Thoracic aorta (tissue), 2 donors: Measurements from ENCODE around the gene FGD4. TPM values are rescaled to one million over a fixed set of nuclear protein-coding genes. Genes with fewer than 3 reads are reported as not detected.

Source experiments
- ATAC-seq: fragments of 150-250 bp; one replicate; pipeline ENCODE4 v1.8.0; 2017; ENCODE audit warnings: low read depth; ENCODE audit not compliant: insufficient number of reproducible peaks, low FRiP score
- DNase-seq: peaks from one replicate; pipeline ENCODE4 v3.0.0-alpha.2; 2020; ENCODE audit warnings: low spot score
- H3K27ac ChIP-seq, 2 donors: fragments of 200-600 bp; sonication (generic); 1 replicate in 1 of 2; 2 replicates in 1 of 2; pipeline ENCODE4 v1.5.1; 2016; ENCODE audit warnings: mild to moderate bottlenecking in 2 of 2, moderate library complexity in 2 of 2
- H3K27me3 ChIP-seq: fragments of 200-600 bp; sonication (generic); replicated peaks from 2 replicates; pipeline ENCODE4 v1.6.0; 2016; ENCODE audit warnings: mild to moderate bottlenecking; ENCODE audit not compliant: insufficient read depth
- H3K36me3 ChIP-seq: fragments of 200-600 bp; sonication (generic); one replicate; pipeline ENCODE4 v1.5.1; 2016
- H3K4me1 ChIP-seq, 2 donors: fragments of 200-600 bp; sonication (generic); 1 replicate in 1 of 2; 2 replicates in 1 of 2; pipeline versions ENCODE4 v1.5.1 to v1.6.0; 2016; ENCODE audit warnings: low read depth in 2 of 2, mild to moderate bottlenecking in 1 of 2; ENCODE audit not compliant: control insufficient read depth in 1 of 2
- H3K4me3 ChIP-seq: fragments of 200-600 bp; sonication (generic); 2 replicates; pipeline ENCODE4 v1.5.1; 2016; ENCODE audit warnings: mild to moderate bottlenecking
- H3K9me3 ChIP-seq: fragments of 200-600 bp; sonication (generic); 2 replicates; pipeline ENCODE4 v1.5.1; 2016
- total RNA-seq, 2 donors: library from RNA; depleted of rRNA; stranded (reverse); fragments of >200 nt; gene quantifications; one replicate each; pipeline versions ENCODE4 v1.1.0 to v1.2.3, GENCODE V29; 2016
- TF ChIP-seq, protein P1 (sequence below): fragments of 200-600 bp; sonication (generic); IDR thresholded peaks from one replicate; pipeline ENCODE4 v1.5.1; 2019; ENCODE audit warnings: antibody characterized with exemption

The FGD4 gene
- total RNA-seq, 2 donors from 2014 or later = 52.7 to 61.6 TPM

DNA sequence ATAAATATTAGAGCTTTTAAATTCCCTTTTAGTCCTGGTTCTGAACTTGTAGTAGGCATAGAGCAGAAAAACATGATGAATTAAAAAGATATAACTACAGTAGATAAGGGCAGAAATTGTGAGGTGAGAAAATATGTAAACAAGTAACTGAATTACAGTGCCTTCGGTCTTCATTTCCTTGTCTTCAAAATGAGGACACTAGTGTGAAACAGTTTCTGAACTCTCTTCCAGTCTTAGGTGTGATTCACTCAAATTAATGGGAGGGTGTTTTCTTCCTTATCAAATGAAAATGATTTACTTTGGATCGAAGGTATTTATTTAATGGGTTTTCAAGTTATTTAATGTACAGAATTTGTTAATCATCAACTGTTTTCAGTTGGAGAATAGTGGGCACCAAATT, 1.5 kb downstream of the FGD4 start:
- ATAC-seq (no peak), DNase-seq (no peak)
- Histone ChIP-seq H3K4me3 (peak overlapping the region; percentile 72), H3K9me3 (no peaks in the 10 kb centered on the region), H3K27me3 (no peaks in the 10 kb centered on the region), H3K4me1 (peaks cover 7 to 18% of the 10 kb centered on the region in 2 donors), H3K36me3 (no peaks in the 10 kb centered on the region), H3K27ac (no peak overlapping the region)
- TF ChIP-seq, protein P1, sequence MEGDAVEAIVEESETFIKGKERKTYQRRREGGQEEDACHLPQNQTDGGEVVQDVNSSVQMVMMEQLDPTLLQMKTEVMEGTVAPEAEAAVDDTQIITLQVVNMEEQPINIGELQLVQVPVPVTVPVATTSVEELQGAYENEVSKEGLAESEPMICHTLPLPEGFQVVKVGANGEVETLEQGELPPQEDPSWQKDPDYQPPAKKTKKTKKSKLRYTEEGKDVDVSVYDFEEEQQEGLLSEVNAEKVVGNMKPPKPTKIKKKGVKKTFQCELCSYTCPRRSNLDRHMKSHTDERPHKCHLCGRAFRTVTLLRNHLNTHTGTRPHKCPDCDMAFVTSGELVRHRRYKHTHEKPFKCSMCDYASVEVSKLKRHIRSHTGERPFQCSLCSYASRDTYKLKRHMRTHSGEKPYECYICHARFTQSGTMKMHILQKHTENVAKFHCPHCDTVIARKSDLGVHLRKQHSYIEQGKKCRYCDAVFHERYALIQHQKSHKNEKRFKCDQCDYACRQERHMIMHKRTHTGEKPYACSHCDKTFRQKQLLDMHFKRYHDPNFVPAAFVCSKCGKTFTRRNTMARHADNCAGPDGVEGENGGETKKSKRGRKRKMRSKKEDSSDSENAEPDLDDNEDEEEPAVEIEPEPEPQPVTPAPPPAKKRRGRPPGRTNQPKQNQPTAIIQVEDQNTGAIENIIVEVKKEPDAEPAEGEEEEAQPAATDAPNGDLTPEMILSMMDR = no peak

DNA sequence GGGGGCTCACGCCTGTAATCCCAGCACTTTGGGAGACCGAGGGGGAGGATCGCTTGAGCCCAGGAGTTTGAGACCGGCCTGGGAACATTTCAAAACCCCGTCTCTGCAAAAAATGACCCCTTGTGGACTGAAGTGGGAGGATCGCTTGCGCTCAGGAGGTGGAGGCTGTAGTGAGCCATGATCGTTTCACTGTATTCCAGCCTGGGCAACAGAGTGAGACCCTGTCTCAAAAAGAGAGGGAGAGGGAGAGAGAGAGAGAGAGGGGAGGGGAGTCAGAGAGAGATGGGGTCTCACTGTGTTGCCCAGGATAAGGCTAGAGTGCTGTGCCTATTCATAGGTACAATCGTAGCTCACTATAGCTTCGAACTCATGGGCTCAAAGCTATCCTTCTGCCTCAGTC, 2.8 kb downstream of the FGD4 start:
- no peaks in the 10 kb centered on the region for H3K27me3 ChIP-seq
- no peaks in the 10 kb centered on the region for H3K36me3 ChIP-seq
- DNase-seq (no peak), ATAC-seq (no peak)
- peaks cover 7 to 18% of the 10 kb centered on the region in 2 donors for H3K4me1 ChIP-seq
- no peaks in the 10 kb centered on the region for H3K9me3 ChIP-seq
- no peak overlapping the region for H3K4me3 ChIP-seq
- TF ChIP-seq, protein P1 = no peak
- H3K27ac ChIP-seq = no peak overlapping the region

DNA sequence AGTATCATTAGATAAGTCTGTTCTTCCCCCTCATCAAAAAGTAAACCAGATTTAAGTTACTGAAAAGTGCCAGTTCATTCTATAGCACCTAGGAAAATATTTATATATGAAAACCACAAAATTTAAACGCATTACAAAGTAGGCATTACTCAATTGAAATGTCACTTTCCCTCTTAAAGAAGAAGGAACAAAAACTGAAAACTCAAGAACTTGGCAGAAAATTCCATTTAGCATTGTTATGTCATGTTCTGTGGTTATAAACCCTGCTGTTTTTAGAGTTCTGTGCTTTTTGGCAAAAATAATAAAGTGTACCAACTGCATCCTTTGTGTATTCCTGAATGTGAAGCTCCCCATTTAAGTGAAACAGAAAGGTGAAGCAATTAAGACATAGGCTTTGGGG, 3.6 kb downstream of the FGD4 start:
- Histone ChIP-seq H3K27ac (no peak overlapping the region), H3K4me3 (no peak overlapping the region), H3K4me1 (peaks cover 7 to 18% of the 10 kb centered on the region in 2 donors), H3K9me3 (no peaks in the 10 kb centered on the region), H3K27me3 (no peaks in the 10 kb centered on the region), H3K36me3 (no peaks in the 10 kb centered on the region)
- TF ChIP-seq, protein P1 = no peak
- ATAC-seq (no peak), DNase-seq (no peak)

DNA sequence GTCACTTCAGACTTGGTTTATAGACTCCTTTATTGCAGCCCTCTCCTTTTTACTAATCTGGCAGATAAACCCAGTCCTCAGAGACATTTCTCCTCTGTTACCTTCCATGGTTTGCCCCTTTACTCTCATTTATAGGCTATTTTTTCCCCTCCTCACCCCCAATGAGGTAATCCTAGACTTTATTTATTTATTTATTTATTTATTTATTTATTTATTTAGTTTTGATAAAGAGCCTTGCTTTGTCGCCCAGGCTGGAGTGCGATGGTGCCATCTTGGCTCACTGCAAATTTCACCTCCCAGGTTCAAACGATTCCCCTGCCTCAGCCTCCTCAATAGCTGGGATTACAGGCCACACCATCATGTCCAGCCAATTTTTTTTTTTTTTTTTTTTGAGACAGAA, 8.4 kb downstream of the FGD4 start:
- H3K27me3 ChIP-seq = no peaks in the 10 kb centered on the region
- TF ChIP-seq, protein P1 = no peak
- no peaks in the 10 kb centered on the region for H3K9me3 ChIP-seq
- DNase-seq = no peak
- no peak overlapping the region for H3K27ac ChIP-seq
- H3K4me3 ChIP-seq = no peak overlapping the region
- ATAC-seq = no peak
- no peaks in the 10 kb centered on the region for H3K36me3 ChIP-seq
- H3K4me1 ChIP-seq = no peaks in the 10 kb centered on the region

DNA sequence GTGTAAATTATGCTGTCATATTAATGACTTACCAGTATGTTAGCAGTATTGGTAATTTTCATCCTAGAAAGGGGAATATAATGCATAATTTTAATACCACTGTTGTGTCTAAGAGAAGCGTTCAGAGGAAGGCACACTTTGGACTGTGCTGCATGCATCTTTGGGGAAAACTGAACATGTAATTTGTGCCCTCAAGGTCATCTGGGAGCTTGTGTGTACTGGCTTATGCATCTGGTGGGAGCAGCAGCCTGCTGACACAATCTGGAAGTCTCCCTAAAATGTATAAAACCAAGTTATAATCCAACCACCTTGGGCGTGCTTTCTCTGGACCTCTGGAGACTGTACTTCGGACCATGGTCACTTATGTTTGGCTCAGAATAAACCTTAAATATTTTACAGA, 14.1 kb downstream of the FGD4 start:
- no peaks in the 10 kb centered on the region for H3K36me3 ChIP-seq
- no peaks in the 10 kb centered on the region for H3K9me3 ChIP-seq
- no peak overlapping the region for H3K27ac ChIP-seq
- TF ChIP-seq, protein P1 = no peak
- DNase-seq (no peak), ATAC-seq (no peak)
- H3K27me3 ChIP-seq = no peaks in the 10 kb centered on the region
- no peak overlapping the region for H3K4me3 ChIP-seq
- no peaks in the 10 kb centered on the region for H3K4me1 ChIP-seq
